Left renal cortex interstitium (tissue), 4 donors: ENCODE data around the gene EXOSC10. TPM values are rescaled to one million over a fixed set of nuclear protein-coding genes. Genes with fewer than 3 reads are reported as not detected.
"Not testable (repeated sequence)": the region's sequence is repeated elsewhere in the genome, so short reads cannot be mapped to it uniquely, and the experiment has no call there.

ENCODE experiments used
- DNase-seq, 4 donors: peaks; one replicate each; pipeline ENCODE4 v3.0.0-alpha.2; 2013; ENCODE audit warnings: low read depth in 4 of 4, low spot score in 2 of 4, missing footprints in 1 of 4
- polyA plus RNA-seq, 4 donors: library from polyadenylated mRNA; unstranded; fragments of 120-200 nt; gene quantifications; one replicate each; pipeline ENCODE4 v1.2.1, GENCODE V29; 2013; ENCODE audit not compliant: insufficient read length in 4 of 4

EXOSC10 gene
- polyA plus RNA-seq, 4 donors: 73.1 to 108 (median 94.2) TPM

DNA sequence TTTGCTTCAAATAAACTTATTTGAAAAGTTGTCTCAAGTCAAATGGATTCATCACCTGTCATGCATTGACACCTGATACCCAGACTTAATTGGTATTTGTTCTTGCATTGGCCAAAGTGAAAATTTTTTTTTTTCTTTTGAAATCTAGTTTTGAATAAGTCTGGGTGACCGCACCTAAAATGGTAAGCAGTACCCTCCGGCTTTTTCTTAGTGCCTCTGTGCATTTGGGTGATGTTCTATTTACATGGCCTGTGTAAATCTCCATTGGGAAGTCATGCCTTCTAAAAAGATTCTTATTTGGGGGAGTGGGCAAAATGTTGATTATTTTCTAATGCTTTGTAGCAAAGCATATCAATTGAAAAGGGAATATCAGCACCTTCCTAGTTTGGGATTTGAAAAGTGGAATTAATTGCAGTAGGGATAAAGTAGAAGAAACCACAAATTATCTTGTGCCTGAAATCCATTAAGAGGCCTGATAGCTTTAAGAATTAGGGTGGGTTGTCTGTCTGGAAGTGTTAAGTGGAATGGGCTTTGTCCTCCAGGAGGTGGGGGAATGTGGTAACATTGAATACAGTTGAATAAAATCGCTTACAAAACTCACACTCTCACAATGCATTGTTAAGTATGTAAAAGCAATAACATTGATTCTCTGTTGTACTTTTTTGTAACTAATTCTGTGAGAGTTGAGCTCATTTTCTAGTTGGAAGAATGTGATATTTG lies 75.4 kb downstream of the EXOSC10 start:
- DNase-seq: no peak

DNA sequence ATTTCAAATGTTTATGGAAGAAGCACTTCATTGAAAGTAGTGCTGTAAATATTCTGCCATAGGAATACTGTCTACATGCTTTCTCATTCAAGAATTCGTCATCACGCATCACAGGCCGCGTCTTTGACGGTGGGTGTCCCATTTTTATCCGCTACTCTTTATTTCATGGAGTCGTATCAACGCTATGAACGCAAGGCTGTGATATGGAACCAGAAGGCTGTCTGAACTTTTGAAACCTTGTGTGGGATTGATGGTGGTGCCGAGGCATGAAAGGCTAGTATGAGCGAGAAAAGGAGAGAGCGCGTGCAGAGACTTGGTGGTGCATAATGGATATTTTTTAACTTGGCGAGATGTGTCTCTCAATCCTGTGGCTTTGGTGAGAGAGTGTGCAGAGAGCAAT lies 76.5 kb downstream of the EXOSC10 start:
- no peak for DNase-seq

DNA sequence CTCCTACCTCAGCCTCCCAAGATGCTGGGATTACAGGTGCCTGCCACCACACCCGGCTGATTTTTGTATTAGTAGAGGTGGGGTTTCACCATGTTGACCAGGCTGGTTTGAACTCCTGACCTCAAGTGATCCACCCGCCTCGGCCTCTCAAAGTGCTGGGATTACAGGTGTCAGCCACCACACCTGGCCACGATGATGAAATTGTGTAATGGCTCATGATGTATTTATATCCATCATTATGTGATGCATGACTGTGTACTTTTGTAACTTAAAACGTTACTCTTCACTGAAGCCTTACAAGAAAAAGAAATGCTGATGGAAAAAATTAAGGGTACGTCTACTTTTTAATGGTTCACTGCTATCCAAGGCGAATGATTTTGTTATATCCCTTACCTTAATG lies 79.7 kb downstream of the EXOSC10 start:
- DNase-seq: no peak

DNA sequence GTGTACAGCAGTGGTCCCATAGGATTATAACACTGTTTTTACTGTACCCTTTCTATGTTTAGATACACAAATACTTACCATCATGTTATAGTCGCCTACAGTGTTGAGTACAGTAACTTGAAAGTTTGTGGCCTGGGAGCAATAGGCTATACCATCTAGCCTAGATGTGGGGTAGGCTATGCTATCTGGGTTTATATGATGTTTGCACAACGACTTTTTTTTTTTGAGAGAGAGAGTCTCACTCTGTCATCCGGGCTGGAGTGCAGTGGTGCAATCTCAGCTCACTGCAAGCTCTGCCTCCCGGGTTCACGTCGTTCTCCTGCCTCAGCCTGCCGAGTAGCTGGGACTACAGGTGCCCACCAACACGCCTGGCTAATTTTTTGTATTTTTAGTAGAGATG lies 80.3 kb downstream of the EXOSC10 start:
- not testable (repeated sequence) for DNase-seq

Other genes starting within 250 kb of the EXOSC10 start
- 100 to 1,000 TPM; 259 to 363 (median 314) TPM for gene TARDBP, start 87.2 kb downstream of the EXOSC10 start, polyA plus RNA-seq
- gene MASP2, start 52.6 kb downstream of the EXOSC10 start, polyA plus RNA-seq: 10 to 100 TPM in 1 of 4 donors, 1 to 10 TPM in 3; 2.7 to 10.1 (median 6.0) TPM
- gene SRM, start 39.9 kb downstream of the EXOSC10 start, polyA plus RNA-seq: 10 to 100 TPM; 38.5 to 57.5 (median 48.0) TPM
- under 1 TPM in 2 of 4 donors, not detected in 2; 0.06 to 0.14 TPM for gene ANGPTL7, start 89.5 kb upstream of the EXOSC10 start, polyA plus RNA-seq
- gene MTOR, start 162.7 kb upstream of the EXOSC10 start, polyA plus RNA-seq: 10 to 100 TPM; 33.8 to 49.1 (median 41.6) TPM
- gene UBIAD1, start 173.3 kb upstream of the EXOSC10 start, polyA plus RNA-seq: 10 to 100 TPM; 14.8 to 19.1 (median 16.5) TPM